DOHH2 (cell line): ENCODE measurements around the gene COL4A2.

Experiments
- EZH2phosphoT487 ChIP-seq: fragments of 200-600 bp; sonication (generic); IDR thresholded peaks from 2 replicates; pipeline ENCODE4 v1.6.1; 2017; ENCODE audit warnings: borderline replicate concordance, mild to moderate bottlenecking, antibody characterized with exemption, low read length, moderate library complexity, mixed read lengths
- TF ChIP-seq, protein P1 (sequence below): fragments of 200-600 bp; sonication (generic); IDR thresholded peaks from one replicate; pipeline ENCODE4 v1.5.1; 2014; ENCODE audit warnings: antibody characterized with exemption, mild to moderate bottlenecking, low read depth, low read length; ENCODE audit not compliant: poor library complexity, severe bottlenecking

DNA sequence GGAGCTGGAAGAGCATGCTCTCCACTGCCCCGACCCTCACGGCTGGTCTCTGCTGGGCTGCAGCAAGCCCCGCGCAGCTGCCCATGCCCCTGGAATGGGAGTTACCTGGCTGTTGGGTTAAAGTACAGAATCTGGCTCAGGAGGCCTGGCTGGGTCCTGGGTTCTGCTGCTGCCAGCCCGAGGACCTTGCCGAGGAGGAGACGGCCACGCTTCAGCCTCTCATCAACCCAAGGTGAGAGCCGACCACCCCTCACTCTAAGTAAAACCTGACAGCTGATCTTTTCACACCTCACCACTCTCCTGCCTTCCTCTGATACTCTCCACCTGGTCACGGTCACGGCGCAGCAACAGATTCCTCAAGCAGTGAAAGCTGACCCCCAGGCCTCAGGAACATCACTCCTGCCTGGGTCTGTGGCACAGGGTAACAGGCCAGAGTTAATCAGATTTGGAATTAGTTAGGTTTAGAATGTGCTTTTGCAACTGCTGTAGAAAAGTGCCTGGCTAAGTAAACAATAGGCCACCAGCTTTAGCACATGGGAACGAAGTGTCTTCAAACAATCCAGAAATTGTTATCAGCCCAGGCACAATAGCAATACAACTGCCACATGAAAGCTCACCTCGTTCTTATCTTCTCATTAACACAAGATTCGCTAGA, 233.9 kb downstream of the COL4A2 start:
- TF ChIP-seq, protein P1, sequence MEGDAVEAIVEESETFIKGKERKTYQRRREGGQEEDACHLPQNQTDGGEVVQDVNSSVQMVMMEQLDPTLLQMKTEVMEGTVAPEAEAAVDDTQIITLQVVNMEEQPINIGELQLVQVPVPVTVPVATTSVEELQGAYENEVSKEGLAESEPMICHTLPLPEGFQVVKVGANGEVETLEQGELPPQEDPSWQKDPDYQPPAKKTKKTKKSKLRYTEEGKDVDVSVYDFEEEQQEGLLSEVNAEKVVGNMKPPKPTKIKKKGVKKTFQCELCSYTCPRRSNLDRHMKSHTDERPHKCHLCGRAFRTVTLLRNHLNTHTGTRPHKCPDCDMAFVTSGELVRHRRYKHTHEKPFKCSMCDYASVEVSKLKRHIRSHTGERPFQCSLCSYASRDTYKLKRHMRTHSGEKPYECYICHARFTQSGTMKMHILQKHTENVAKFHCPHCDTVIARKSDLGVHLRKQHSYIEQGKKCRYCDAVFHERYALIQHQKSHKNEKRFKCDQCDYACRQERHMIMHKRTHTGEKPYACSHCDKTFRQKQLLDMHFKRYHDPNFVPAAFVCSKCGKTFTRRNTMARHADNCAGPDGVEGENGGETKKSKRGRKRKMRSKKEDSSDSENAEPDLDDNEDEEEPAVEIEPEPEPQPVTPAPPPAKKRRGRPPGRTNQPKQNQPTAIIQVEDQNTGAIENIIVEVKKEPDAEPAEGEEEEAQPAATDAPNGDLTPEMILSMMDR: no peak
- no peak for TF ChIP-seq EZH2phosphoT487
